ENCODE data around the gene ACOT8.

DNA sequence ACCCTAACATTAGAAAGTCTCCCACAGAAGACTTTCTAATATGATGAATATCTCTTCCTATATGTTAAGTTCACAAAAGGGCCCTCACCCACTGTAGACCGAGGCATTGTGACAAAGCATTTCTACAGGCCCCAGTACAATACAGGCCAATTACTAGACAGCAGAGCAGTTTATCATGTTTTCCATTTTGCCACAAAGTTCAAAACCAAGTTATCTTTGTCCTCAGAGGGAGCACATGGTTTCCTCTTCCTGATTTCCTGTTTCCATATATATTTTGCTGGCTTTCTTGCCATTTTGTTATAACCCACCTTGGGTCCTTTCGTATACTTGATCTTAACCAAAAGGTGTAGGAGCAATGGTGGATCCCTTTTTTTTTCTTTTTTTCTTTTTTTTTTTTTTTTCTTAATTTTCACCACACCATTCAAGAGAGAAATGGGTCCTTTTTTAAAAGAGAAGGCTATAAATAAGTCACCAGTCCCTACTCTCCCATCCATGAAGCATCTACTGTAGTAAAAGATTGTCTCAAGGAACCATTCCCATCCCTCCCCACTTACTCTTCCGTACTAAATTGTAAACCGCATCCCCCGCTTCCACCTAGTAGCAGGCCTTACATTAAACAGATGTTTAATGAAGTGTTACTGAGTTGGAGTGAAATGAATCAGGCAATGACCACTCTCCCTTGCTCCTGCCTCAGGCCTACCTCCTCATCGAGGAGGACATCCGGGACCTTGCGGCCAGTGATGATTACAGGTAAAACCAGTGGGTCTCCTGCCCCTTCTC lies 46.8 kb downstream of the ACOT8 start:
- TF ChIP-seq, protein P1, sequence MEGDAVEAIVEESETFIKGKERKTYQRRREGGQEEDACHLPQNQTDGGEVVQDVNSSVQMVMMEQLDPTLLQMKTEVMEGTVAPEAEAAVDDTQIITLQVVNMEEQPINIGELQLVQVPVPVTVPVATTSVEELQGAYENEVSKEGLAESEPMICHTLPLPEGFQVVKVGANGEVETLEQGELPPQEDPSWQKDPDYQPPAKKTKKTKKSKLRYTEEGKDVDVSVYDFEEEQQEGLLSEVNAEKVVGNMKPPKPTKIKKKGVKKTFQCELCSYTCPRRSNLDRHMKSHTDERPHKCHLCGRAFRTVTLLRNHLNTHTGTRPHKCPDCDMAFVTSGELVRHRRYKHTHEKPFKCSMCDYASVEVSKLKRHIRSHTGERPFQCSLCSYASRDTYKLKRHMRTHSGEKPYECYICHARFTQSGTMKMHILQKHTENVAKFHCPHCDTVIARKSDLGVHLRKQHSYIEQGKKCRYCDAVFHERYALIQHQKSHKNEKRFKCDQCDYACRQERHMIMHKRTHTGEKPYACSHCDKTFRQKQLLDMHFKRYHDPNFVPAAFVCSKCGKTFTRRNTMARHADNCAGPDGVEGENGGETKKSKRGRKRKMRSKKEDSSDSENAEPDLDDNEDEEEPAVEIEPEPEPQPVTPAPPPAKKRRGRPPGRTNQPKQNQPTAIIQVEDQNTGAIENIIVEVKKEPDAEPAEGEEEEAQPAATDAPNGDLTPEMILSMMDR (IDR thresholded peaks at IDR 0.05), result no peak
- no peak for TF ChIP-seq POLR2A (IDR thresholded peaks at IDR 0.05)
